Measurements from ENCODE around the gene MPPED2. TPM values are rescaled to one million over a fixed set of nuclear protein-coding genes. Genes with fewer than 3 reads are reported as not detected.

The MPPED2 gene
- total RNA-seq, 1 donor from 2014 or later = 0.42 TPM

- H3K27me3 ChIP-seq (ENCODE audit: control insufficient read depth, insufficient read depth, low read length) = no peaks in the 10 kb centered on the region
- H3K36me3 ChIP-seq (ENCODE audit: control insufficient read depth, insufficient read depth, low read length) = no peaks in the 10 kb centered on the region
- DNase-seq (ENCODE audit: low read depth) = no peak
- no peak overlapping the region for H3K4me3 ChIP-seq (ENCODE audit: low read depth, low read length)
- TF ChIP-seq CTCF (IDR thresholded peaks at IDR 0.05; ENCODE audit: insufficient read depth, low read length, poor library complexity, severe bottlenecking) = no peak
These were observed 104.8 kb downstream of the MPPED2 start for GRCh38 chr11:30481330-30481729.

DNA sequence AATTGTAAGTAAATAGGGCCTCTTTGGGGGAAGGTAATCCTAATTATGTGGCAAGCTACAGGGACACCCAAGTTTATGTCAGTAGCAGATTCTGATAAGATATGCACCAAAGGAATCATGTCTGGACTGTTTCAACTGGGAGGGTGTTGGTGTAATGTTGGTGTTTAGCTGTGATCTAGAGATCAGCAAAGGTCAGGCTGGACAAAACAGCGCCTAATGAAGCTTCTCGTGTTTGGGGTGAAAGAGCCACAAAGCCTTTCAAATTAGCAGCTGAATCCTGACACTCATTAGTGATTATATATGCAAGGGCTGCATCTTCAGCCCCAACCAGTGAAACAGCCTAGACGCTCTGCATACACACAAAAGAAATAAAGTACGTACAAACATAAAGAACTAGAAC lies 106.3 kb downstream of the MPPED2 start:
- no peak overlapping the region for H3K4me3 ChIP-seq (ENCODE audit: low read depth, low read length)
- TF ChIP-seq CTCF (IDR thresholded peaks at IDR 0.05; ENCODE audit: insufficient read depth, low read length, poor library complexity, severe bottlenecking) = no peak
- no peak for DNase-seq (ENCODE audit: low read depth)
- H3K36me3 ChIP-seq (ENCODE audit: control insufficient read depth, insufficient read depth, low read length) = no peaks in the 10 kb centered on the region
- no peaks in the 10 kb centered on the region for H3K27me3 ChIP-seq (ENCODE audit: control insufficient read depth, insufficient read depth, low read length)

DNA sequence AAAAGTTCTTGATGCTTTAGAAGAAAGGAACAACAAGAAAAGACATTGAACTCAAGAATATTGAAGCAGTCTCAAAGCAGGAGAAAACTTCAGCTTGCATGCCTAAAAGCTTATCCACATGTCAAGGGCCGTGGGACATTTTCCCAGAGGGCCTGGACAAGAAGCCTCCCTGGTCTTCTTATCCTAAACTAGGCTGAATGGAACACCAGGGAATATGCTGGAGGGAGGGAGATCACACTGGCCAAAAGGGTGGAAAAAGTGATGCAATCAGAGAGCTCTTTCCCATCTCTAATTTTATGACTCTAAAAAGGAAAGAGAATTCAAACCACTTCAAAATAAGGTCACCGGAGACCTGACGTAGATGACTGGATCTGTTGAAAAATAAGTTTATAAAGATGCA lies 107.2 kb downstream of the MPPED2 start:
- no peaks in the 10 kb centered on the region for H3K36me3 ChIP-seq (ENCODE audit: control insufficient read depth, insufficient read depth, low read length)
- no peak for TF ChIP-seq CTCF (IDR thresholded peaks at IDR 0.05; ENCODE audit: insufficient read depth, low read length, poor library complexity, severe bottlenecking)
- DNase-seq (ENCODE audit: low read depth) = no peak
- H3K4me3 ChIP-seq (ENCODE audit: low read depth, low read length) = no peak overlapping the region
- H3K27me3 ChIP-seq (ENCODE audit: control insufficient read depth, insufficient read depth, low read length) = no peaks in the 10 kb centered on the region

- no peaks in the 10 kb centered on the region for H3K27me3 ChIP-seq (ENCODE audit: control insufficient read depth, insufficient read depth, low read length)
- no peak for TF ChIP-seq CTCF (IDR thresholded peaks at IDR 0.05; ENCODE audit: insufficient read depth, low read length, poor library complexity, severe bottlenecking)
- no peak for DNase-seq (ENCODE audit: low read depth)
- no peaks in the 10 kb centered on the region for H3K36me3 ChIP-seq (ENCODE audit: control insufficient read depth, insufficient read depth, low read length)
- H3K4me3 ChIP-seq (ENCODE audit: low read depth, low read length) = no peak overlapping the region
These were observed 109.1 kb downstream of the MPPED2 start for GRCh38 chr11:30477061-30477460.

- no peak overlapping the region for H3K4me3 ChIP-seq (ENCODE audit: low read depth, low read length)
- H3K36me3 ChIP-seq (ENCODE audit: control insufficient read depth, insufficient read depth, low read length) = no peaks in the 10 kb centered on the region
- H3K27me3 ChIP-seq (ENCODE audit: control insufficient read depth, insufficient read depth, low read length) = no peaks in the 10 kb centered on the region
- no peak for TF ChIP-seq CTCF (IDR thresholded peaks at IDR 0.05; ENCODE audit: insufficient read depth, low read length, poor library complexity, severe bottlenecking)
- DNase-seq (ENCODE audit: low read depth) = no peak
These were observed 111.8 kb downstream of the MPPED2 start for GRCh38 chr11:30474151-30474954.

- H3K27me3 ChIP-seq (ENCODE audit: control insufficient read depth, insufficient read depth, low read length) = no peaks in the 10 kb centered on the region
- no peak overlapping the region for H3K4me3 ChIP-seq (ENCODE audit: low read depth, low read length)
- no peak for TF ChIP-seq CTCF (IDR thresholded peaks at IDR 0.05; ENCODE audit: insufficient read depth, low read length, poor library complexity, severe bottlenecking)
- no peak for DNase-seq (ENCODE audit: low read depth)
- H3K36me3 ChIP-seq (ENCODE audit: control insufficient read depth, insufficient read depth, low read length) = no peaks in the 10 kb centered on the region
These were observed 114.9 kb downstream of the MPPED2 start for GRCh38 chr11:30471244-30471643.
